Inflammatory macrophage treated with lipopolysaccharide for 4 hours (primary cell): ENCODE measurements around the gene TBL1XR1.

Experiments used
- DNase-seq: peaks from one replicate; pipeline ENCODE4 v3.0.0-alpha.2; 2020

The TBL1XR1 gene

GRCh38 chr3:177137774-177138705 is 59.2 kb downstream of the TBL1XR1 start:
- DNase-seq: no peak

- DNase-seq: no peak
Measured at GRCh38 chr3:177136741-177137140, 60.5 kb downstream of the TBL1XR1 start.

GRCh38 chr3:177135841-177136492 is 61.3 kb downstream of the TBL1XR1 start:
- no peak for DNase-seq

- no peak for DNase-seq
Measured at GRCh38 chr3:177134816-177135210, 62.5 kb downstream of the TBL1XR1 start.

GRCh38 chr3:177133860-177134815 is 63.1 kb downstream of the TBL1XR1 start:
- peak; percentile 19 for DNase-seq

- no peak for DNase-seq
Measured at GRCh38 chr3:177131927-177132636, 65.2 kb downstream of the TBL1XR1 start.

- DNase-seq: no peak
Measured at GRCh38 chr3:177127008-177127407, 70.3 kb downstream of the TBL1XR1 start.

GRCh38 chr3:177126015-177126773 is 71.1 kb downstream of the TBL1XR1 start:
- DNase-seq: no peak

- DNase-seq: no peak
Measured at GRCh38 chr3:177124882-177125281, 72.4 kb downstream of the TBL1XR1 start.

GRCh38 chr3:177123822-177124221 is 73.5 kb downstream of the TBL1XR1 start:
- no peak for DNase-seq

GRCh38 chr3:177122183-177122856 is 75.0 kb downstream of the TBL1XR1 start:
- no peak for DNase-seq

GRCh38 chr3:177119829-177120228 is 77.5 kb downstream of the TBL1XR1 start:
- no peak for DNase-seq

GRCh38 chr3:177114253-177114652 is 83.0 kb downstream of the TBL1XR1 start:
- no peak for DNase-seq

GRCh38 chr3:177111541-177111949 is 85.7 kb downstream of the TBL1XR1 start:
- no peak for DNase-seq

GRCh38 chr3:177110895-177111294 is 86.4 kb downstream of the TBL1XR1 start:
- DNase-seq: no peak

- DNase-seq: no peak
Measured at GRCh38 chr3:177110386-177110785, 86.9 kb downstream of the TBL1XR1 start.

GRCh38 chr3:177109688-177110330 is 87.5 kb downstream of the TBL1XR1 start:
- peak; percentile 7 for DNase-seq

GRCh38 chr3:177108648-177109047 is 88.6 kb downstream of the TBL1XR1 start:
- no peak for DNase-seq

- DNase-seq: no peak
Measured at GRCh38 chr3:177107461-177108239, 89.6 kb downstream of the TBL1XR1 start.

GRCh38 chr3:177106594-177106993 is 90.7 kb downstream of the TBL1XR1 start:
- no peak for DNase-seq
